ENCODE measurements around the gene TUBB3.
A peak's percentile ranks its signal among the peaks of the same experiment; 100 is the strongest.
"Not testable (repeated sequence)": the region's sequence is repeated elsewhere in the genome, so short reads cannot be mapped to it uniquely, and the experiment has no call there.

Gene TUBB3

GRCh38 chr16:89922884-89923639, at the start of gene TUBB3:
TUBB3 (plus strand) TSS chr16:89923342; CDS start chr16:89923402, 60 bp downstream.
- DNase-seq: peak; percentile 44

GRCh38 chr16:89873972-89874689, 49.0 kb upstream of the TUBB3 start:
- DNase-seq: peak; percentile 95

- not testable (repeated sequence) for DNase-seq
These were observed 44.0 kb upstream of the TUBB3 start for GRCh38 chr16:89879123-89879522.

- DNase-seq: no peak
These were observed 42.4 kb upstream of the TUBB3 start for GRCh38 chr16:89880477-89881367.

DNA sequence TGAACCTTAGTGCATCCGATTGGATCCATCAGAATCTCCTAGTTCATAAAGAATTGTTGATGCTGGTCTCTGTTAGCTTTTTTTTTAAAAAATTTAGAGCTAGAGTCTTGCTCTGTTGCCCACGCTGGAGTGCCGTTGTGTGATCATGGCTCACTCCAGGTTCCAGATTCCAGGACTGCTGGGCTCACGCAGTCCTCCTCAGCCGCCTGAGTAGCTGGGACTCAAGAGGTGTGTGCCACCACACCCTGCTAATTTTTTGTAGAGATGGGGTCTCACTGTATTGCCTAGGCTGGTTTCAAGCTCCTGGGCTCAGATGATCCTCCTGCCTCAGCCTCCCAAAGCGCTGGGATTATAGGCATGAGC, 41.8 kb upstream of the TUBB3 start:
- DNase-seq: no peak

- no peak for DNase-seq
These were observed 39.6 kb upstream of the TUBB3 start for GRCh38 chr16:89883346-89884040.

DNA sequence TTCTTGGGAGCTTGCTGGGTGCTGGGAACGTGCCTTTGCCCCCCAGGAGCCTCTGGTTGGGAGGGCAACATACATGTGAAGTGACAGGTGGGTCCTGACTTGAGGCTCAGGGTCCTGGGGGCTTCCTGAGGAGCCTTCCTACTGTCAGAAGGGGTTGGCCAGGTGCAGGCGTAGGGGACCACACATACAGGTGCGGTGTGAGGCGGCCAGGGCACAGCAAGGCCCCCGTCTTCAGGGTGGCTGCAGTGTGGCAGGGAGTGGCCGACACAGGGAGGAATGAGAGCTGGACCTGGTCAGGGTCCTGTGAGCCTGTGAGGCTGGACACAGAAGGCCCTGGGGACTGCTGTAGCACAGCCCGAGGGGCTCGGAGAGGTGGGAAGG, 39.1 kb upstream of the TUBB3 start:
- no peak for DNase-seq

DNA sequence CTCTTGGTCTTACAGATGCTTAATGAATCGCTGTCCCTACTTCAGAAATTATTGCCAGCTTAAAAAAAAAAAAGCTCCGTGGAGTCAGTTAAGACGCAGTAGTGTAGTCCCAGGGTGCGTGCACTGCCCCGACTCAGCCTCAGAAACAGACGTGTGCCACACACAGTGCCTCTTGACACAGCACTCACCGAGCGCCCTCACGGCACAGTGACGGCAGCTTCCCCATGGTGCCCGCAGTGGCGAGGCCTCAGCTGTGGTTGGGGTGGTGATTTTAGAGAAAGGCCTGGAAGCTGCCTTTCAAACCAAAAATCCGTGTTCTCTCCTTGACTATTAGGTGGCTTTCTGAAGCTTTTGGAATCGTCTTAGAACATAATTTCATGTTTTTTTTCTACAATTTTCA, 35.9 kb upstream of the TUBB3 start:
- DNase-seq: no peak

GRCh38 chr16:89890200-89890599, 32.9 kb upstream of the TUBB3 start:
- DNase-seq: no peak

DNA sequence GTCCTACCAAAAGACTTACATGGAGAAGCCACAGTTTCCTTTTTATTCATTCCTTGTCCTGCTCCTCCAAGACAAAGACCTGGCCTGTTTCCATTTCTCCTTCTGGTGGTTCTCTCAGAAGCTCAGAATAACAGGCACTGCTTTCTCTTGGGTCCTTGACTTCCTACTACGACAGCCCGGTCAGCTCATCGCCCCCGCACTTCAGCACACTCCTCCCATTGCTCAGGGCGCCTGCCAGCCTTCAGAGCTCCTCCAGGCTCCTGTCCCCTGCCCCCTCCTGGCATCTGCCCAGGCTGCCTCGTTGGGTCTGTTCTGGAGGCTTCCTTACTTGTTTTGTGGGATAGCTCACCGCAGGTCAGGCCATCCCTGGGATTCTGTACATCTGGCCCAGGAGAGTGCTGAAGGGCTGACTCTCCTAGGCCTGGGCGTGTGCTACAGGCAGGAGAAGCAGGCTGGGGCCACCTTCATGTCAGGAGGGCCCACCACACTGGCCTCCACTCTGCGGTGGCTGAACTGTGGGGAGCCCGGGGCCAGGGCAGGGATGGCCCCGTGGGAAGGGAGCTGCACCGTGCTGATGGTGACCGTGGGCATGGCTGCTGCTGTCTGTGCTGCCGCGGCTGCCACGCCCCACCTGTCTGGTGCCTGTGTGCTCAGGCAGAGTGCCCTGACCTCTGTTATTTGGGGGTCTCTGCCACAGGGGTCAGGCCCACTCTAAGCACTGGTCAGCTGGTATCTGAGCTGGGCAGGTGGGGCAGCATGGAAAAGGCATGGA, 32.1 kb upstream of the TUBB3 start:
- no peak for DNase-seq

- no peak for DNase-seq
These were observed 31.0 kb upstream of the TUBB3 start for GRCh38 chr16:89892055-89892630.

GRCh38 chr16:89892635-89893034, 30.5 kb upstream of the TUBB3 start:
- DNase-seq: no peak

DNA sequence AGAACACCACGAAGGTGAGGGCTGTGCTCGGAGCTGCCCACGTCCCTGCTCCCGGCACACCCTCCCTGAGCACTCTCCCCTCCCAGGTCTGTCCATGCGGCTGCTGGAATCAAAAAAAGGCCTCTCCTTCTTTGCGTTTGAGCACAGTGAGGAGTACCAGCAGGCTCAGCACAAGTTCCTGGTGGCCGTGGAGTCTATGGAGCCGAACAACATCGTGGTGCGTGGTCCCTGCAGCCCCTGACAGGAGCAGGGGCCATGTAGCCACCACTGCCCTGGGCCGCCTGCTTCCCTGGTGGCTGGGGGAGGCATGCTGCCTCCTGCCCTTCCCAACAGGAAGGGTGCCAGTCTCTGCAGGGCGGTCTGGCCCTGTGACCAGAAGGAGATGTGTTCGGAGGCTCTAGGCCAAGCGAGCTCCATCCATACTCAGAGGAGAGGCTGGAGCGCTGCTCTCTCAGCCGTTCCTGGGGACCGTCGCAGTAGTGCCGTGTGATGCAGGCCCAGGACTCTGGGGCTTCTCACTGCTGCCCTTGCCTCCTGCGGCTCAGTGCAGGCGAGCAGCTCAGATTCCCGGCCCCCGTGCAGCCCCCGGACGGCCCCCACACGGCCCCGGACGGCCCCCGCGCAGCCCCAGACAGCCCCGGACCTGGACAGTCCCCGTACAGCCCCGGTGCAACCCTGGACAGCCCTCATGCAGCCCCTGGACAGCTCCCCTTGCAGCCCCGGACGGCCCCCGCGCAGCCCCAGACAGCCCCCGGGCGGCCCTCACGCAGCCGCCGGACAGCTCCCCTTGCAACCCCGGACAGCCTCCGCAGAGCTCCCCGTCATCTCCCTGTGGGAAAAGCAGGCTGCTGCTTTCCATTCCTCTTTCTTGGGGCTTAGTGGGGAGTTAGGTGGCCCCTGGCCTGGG, 29.2 kb upstream of the TUBB3 start:
- no peak for DNase-seq

DNA sequence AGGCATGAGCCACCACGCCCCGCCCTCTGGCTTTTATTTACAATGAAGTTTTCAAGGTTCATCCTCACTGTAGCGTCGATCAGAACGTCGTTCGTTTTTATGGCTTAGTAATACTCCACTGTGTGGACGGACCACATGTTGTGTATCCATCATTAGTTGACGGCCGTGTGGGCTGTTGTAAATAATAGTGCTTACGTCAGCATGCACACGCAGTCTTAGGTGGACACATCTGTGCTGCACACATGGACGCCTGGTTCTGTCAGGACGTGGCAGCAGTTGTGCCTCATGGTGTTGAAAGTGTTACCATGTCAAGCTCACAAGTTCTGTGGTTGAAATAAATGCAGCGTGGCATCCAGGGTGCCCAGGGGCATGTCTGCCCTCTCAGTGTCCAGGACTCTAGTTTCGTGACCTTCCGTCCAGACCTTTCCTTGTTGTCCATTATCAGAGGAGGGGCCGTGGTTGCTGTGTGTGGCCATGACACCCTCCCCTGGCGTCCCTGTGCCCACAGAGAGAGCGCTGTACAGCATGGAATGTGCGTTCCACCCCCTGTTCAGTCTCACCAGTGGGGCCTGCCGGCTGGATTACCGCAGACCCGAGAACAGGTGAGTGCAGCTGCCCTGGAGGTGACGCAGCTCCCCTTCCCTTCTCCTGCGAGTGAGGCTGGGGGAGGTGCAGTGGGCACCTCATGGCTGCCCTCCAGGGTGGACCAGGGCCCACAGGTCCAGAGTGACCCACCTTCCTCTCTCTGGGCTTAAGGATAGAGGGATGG, 27.5 kb upstream of the TUBB3 start:
- no peak for DNase-seq

DNA sequence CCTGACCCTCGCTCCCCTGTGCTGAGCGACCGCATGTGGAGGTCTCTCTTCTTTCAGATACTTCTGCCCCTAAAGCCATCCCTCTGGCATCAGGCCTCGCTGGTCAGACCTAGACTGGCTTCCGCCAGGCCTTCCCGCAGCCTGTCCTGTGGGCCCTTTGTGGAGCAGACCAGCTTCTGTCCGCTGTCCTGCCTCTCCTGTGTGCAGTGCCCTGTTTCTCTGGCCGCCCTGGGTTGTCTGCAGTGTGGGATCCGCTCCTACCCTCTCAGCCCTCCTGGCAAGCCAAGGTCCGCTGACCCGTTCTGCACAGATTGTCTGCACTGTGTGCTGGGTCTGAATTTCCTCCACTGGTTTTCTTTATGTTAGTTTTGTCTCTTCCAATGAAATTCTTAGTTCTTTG, 25.9 kb upstream of the TUBB3 start:
- DNase-seq: no peak

DNA sequence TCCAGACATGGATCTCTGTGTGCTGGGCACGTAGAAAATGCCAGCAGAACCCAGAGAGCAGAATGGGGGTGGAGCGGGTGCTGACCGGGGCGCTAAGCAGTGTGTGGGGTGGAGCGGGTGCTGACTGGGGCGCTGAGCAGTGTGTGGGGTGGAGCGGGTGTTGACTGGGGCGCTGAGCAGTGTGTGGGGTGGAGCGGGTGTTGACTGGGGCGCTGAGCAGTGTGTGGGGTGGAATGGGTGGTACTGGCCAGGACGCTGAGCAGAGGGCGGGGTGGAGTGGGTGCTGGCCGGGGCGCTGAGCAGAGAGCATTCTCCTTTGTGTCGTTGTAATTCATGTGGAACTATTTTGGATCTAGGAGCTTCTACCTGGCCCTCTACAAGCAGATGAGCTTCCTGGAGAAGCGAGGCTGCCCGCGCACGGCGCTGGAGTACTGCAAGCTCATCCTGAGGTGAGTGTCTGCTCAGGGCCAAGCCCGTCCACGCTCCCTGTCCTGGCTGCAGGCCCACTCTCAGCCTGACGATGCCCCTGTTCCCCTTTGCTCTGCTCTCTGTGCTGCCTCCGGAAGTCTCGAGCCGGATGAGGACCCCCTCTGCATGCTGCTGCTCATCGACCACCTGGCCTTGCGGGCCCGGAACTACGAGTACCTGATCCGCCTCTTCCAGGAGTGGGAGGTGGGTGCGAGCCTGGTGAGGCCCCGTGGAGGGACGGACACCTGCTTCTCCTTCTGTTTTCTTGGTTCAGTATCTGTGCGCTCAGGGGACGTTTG, 24.8 kb upstream of the TUBB3 start:
- no peak for DNase-seq

GRCh38 chr16:89899879-89900481, 23.2 kb upstream of the TUBB3 start:
- DNase-seq: no peak

DNA sequence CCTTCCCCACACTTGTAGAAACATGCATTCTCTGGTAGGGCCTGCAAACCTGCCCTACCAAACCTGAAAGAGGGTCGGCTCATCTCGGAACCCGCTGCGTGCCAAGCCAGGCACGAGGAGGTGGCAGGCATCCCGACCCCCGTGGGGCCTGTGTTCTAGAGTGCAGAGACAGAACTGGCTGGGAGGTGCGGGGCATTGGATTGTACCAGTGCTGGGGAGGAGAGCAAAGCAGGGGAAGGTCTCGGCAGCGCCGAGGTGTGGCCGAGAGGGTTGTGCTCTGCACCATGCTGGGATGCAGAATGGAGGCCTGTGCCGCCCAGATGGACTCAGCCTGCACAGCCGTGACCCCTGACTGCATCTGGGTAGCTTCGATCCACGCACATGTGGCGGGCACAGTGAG, 22.3 kb upstream of the TUBB3 start:
- no peak for DNase-seq

- DNase-seq: no peak
These were observed 20.2 kb upstream of the TUBB3 start for GRCh38 chr16:89902980-89903379.

All from MV-4-11 (cell line).